GM04503 (cell line): Measurements from ENCODE around the gene ZNF778.
"Not testable (repeated sequence)": the region's sequence is repeated elsewhere in the genome, so short reads cannot be mapped to it uniquely, and the experiment has no call there.

Experiments used
- DNase-seq: peaks from one replicate; pipeline ENCODE4 v3.0.0-alpha.2; 2012; ENCODE audit warnings: low read depth

Gene ZNF778

DNA sequence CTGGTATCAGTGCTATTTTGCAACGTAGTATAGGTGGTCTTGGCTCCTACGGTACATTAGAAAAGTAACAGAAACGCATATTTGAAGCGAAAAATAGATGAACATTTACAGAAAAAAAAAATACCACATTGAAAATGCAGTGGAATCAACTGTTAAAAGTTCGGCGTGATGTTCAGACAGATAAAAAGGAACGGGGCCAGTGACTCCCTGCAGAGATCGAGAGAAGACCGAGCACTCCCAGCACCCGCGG is 440 bp upstream of the ZNF778 start:
- DNase-seq, result no peak

DNA sequence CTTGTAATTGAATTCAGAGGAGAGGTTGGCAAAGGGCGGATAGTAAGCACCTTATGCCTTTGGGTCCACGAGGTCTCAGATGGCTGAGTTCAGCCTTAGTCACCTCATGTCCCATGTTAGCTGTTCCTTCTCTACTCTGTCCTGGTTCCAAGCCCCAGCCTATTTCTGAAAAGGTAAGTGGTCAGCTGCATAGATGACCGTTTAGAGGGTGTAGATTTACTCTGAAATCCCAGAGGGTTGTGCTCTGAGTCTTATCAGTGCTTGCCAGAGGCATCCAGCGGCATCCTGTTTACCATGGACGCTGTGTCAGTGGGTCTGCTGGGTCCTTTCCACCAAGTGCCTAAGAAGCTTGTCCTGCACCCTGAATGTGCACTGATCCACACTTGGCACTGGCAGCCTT is 1.9 kb downstream of the ZNF778 start:
- DNase-seq, result no peak

DNA sequence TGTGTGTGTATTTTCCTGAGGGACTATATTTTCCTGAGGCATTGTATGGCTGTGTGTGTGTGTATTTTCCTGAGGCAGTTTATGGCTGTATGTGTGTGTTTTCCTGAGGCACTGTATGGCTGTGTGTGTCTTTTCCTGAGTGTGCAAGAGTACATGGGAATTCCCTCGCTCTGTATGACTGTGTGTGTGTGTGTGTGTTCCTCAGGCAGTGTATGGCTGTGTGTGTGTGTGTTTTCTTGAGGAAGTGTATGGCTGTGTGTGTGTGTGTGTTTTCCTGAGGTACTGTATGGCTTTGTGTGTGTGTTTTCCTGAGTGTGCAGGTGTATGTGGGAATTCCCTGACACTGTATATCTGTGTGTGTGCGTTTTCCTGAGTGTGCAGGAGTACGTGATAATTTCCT is 4.1 kb downstream of the ZNF778 start:
- DNase-seq, result no peak

DNA sequence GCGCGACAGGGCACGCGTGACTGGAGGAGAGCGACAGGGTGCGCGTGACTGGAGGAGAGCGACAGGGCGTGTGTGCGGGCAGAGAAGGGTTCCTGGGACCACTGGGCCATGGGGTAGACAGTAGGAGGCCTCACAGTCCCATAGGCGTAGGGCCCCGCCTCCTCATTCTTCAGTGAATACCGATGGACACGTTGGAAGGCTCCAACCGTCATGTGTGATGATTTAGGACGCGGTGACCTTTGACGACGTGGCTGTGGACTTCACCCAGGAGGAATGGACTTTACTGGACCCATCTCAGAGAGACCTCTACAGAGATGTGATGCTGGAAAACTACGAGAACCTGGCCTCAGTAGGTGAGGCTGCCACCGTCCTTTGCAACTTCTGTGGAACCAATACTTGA is 5.4 kb downstream of the ZNF778 start:
- DNase-seq, result no peak

DNA sequence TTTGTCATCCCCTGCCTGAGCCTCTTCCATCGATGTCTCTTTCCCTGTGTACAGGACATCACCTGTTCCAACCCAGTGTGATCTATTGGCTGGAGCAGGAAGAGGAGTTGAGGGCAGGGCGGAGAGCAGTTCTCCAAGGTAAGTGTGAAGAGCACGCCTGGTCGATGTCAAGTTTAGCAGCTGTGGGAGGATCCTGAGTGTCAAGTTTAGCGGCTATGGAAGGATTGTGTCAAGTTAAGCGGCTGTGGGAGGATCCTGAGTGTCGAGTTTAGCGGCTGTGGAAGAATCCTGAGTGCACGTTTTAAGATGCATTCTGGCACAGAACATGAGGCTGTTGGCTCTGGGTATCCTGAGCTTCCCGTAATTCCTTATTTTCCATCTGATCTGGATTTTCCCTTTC is 7.2 kb downstream of the ZNF778 start:
- no peak for DNase-seq

DNA sequence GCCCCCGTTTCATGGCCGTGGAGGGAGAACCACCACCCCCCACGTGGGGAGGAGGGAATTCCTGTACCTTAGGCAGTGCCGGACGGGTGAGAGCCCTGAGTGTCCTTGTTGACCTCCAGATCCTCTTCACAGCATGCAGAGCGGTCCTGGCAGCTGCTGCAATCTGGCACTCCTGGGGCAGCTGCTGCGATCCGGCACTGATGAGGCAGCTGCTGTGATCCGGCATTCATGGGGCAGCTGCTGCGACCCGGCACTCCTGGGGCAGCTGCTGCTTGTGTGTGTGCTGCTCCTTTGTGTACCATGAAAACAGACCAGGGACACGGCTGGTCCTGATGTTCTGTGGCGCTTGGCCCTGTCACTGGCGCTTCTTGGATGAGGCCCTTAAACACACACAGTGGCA is 12.8 kb downstream of the ZNF778 start:
- DNase-seq, result no peak

DNA sequence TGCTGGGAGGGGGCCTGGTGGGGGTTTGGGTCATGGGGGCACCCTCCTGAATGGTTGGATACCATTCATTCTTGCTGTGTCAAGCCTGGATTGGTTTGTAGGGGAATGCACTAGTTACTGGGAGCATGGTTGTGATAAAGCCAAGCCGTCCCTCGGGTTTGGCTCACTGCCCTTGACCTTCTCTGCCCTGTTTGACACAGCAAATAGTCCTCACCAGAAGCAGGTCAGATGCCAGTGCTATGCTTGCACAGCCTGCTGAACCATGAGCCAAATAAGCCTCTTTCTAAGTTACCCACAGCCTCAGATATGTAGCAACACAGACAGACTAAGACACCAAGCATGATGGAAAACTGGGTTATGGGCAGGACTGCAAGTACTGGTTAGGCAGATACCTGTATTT is 14.6 kb downstream of the ZNF778 start:
- DNase-seq, result no peak

DNA sequence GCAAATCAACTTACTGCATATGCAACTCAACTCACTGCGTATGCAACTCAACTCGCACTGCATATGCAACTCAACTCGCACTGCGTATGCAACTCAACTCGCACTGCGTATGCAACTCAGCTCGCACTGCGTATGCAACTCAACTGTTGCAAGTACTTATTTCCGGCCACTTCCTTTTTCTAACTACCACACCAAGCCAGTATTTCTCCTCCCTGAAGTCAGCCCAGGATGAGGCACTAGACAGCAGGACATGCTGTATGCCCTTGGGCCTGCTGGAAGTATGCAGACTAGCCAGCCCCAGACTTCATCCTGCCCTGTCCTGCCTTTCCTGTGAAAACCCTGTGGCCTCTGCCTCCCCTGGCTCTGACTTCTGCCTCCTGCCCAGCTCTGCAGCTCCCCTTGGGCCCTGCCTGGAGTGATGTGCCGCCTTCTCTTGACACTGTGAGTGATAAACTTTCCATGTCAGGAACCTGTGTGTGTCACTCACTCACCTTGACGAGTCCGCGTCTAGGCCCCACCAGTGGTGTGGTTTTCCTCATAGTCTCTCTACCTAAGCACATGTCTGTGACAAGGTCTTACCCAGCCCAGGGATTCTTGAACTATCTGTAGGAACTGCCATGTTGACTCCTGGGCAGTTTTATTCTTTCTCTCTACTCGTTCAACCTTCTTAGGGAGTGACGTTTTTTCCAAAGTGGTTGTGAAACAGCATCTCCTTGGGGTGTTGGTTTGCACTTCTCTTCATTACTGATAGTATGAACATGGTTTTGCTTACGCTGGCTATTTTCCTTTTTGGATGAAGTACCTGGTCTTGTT is 16.4 kb downstream of the ZNF778 start:
- no peak for DNase-seq

DNA sequence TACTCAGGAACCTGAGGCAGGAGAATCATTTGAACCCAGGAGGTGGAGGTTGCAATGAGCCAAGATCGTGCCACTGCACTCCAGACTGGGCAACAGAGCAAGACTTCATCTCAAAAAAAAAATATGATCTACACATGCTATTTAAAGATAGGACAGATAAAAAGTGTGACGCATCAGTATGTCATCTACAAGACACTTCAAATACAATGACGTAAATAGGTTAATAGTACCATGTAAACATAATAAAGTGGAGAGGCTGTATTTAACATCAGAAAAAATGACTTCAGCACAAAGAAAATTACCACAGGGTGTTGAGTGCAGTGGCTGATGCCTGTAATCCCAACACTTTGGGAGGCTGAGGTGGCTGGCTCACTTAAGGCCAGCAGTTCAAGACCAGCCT is 20.2 kb downstream of the ZNF778 start:
- DNase-seq, result no peak

DNA sequence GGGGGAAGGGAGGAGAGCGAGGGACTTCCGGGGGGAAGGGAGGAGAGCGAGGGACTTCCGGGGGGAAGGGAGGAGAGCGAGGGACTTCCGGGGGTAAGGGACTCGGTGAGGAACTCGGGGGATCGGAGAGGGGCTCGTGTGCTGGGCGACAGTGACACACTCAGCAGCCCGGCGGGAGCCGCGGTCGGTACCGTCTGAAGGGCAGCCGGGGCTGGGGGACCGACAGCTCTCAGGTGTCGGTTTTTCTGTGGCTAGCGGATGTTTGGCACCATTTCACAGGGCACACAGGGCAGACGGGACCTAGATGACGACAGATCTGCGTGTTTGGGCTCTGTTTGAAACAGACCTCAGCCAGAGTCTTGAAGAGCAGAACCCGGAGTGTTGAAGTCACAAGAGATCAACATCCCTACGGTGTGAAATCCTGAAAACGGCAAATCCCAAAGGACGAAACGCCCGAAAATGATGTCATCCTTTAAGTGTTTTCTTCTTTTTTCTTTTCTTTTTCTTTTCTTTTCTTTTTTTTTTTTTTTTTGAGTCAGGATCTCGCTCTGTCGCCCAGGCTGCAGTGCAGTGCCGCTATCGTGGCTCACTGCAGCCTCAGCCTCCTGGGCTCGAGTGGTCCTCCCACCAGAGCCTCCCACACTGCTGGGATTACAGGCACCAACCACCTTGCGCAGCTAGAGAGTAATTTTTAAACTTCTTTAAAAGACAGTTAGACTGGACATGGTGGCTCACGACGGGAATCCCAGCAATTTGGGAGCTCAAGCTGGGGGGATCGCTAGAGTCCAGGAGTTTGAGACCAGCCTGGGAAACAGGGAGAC is 23.9 kb downstream of the ZNF778 start:
- peak; percentile 51 for DNase-seq

DNA sequence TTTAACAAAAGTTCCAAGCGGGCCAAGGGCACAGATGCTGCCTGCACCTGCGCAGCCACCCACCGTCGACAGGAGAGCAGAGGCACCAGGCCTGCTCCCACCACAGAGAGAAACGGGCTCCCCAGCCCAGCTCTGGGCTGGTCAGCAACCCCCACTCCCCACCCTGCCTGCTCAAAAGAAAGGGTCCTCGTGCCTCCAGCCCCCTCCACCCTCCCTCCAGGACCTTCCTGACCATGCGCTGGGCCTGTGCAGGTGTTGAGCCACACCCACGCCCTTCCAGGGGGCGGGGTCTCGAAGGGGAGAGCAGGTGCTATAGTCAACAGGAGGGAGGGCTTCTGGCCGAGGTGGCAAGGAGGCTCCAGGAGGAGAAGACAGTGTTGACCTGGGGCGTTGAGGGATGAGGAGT is 25.3 kb downstream of the ZNF778 start:
- no peak for DNase-seq

DNA sequence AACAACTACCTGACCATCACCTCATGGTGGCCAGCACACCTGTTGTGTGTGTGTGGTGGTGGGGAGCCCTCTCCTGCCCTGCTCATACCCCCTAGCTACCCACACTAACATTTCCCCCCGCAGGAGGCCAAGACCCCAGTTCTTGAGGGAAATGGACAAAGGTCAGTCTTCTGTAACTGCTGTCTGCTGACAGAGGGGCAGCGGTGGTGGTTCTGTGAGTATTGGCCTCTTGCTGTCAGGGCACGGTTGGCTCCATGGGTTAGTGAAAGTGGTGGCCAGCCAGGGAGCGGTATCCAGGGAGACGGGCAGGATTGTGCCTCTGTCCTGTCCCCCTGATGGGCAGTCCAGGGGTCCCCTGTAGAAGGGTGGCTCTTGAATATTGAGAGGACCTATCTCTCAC is 26.2 kb downstream of the ZNF778 start:
- DNase-seq, result no peak

DNA sequence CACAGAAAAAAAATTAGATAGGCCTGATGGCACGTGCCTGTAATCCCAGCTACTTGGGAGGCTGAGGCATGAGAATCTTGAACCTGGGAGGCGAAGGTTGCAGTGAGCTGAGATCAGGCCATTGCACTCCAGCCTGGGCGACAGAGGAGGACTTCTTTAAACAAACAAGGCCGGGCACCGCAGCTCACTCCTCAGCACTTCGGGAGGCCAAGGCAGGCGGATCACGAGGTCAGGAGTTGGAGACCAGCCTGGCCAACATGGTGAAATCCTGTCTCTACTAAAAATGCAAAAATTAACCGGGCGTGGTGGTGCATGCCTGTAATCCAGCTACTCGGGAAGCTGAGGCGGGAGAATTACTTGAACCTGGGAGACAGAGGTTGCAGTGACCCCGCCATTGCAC is 26.8 kb downstream of the ZNF778 start:
- not testable (repeated sequence) for DNase-seq

DNA sequence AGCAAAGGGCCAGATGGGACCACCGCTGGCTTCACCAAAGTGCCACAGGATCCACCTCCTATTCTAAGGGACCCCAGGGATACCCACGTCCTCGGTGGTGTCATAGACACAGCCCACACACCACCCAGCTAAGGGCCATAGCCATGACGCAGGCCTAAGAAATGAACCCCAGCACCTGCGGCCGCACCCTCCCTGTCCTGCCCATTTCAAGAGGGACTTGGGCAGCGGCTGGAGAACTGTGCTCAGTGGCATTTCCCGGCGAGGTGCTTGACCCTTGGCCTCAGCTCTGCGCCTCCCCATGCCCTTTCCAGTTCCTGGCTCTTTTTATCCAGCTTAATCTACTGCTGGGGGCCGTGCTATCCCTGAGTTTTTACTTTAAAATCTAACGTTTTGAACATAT is 27.3 kb downstream of the ZNF778 start:
- DNase-seq, result no peak

DNA sequence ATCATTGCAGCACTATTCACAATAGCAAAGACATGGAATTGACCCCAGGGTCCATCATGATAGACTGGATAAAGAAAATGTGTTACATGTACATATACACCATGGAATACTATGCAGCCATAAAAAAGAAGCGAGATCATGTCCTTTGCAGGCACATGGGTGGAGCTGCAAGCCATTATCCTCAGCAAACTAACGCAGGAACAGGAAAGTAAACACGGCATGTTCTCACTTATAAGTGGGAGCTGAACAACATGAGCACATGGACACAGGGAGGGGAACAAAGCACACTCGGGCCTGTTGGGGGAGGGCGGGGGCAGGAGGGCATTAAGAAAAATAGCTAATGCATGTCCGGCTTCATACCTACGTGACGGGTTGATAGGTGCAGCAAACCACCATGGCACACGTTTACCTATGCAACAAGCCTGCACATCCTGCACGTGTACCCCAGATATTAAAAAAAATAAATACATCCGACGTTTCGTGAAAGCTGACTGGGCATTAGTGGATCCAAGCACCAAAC is 28.9 kb downstream of the ZNF778 start:
- DNase-seq, result no peak

DNA sequence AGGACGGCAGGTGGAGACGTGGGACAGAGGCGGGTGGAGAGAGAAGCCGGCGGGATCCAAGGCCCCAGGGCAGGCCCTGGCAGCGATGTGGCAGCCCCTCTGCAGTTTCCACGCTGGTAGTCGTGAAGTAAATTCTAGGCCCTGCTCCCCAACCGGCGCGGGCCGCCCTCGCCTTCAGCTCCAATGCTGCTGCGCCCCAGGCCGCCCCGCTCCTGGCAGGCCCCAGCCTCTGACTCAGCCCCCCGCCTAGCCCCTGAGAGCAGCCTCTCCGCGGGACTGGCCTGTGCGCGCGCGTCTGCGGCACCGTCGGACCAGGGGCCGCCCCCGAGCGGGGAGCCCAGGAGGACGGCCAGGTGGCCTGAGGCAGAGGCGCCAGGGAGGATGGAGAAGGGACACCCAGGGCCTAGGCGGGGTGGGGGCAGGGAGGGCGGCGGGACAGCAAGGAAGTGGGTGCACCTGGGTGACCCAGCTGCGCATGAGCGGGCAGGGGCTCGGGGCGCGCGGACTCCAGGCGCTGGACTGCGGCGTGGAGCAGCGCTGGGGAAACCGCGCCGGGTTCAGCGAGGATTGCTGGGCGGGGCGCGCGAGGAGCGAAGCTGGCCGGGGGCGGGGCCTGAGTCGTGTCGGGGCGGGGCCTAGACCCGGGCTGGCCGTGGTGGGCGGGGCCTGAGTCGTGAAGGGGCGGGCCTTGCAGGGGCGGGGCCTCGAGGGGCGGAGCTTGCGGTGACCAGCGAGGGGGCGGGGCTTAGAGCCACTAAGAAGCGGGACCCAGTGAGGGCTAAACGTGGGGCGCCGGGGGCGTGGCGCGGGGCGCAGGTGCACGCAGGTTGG is 29.6 kb downstream of the ZNF778 start:
- DNase-seq, result no peak

DNA sequence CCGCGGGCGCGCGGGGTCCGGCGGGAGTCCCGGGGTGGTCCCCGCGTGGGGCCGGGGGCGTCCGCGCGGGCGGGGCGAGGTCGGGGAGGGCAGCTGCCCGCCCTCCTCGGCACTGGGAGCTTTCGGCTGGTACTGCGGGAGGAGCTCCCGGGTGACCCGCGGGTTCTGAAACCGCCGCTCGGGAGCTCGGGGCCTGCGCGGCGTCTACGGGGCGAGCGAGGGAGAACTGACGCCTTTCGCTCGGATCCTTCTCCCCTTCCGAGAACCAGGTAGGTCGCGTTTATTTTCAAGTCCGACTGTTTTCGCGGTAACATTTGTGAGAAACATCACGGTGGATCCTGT is 30.2 kb downstream of the ZNF778 start:
- DNase-seq, result not testable (repeated sequence)

DNA sequence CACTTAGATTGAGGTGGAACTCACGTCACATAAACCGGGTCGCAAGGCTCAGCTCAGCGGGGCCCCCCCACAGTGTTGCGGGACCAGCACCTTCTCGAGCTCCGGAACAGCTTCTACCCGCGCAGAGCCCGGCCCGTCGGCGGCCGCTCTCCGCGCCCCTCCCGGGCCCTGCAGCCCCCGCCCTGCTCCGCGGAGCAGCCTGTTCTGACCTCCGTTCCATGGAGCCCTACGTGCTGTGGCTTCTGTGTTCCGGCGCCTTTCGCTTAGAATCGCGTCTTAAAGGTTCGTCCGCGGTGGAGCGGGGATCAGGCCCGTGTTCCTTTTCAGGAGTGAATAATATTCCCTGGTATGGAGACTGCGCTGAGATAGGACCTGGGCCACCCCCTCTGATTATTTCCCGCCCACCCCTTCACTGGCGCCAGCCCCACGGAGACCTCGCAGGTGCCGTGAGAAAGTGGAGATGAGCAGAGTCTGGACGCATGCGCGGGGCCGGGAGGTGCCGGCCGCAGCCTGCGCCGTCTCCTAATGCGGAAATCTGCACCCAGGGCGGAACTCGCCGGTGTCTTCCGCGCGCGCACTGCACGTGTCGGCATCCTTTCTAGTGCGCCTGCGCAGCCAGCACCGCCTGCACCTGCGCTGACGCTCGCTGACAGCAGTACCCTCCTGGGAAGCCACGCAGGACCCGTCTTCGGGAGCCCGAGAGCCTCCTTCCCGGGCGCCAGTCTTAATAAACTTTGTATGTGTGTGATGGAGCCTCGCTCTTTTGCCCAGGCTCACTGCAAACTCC is 30.9 kb downstream of the ZNF778 start:
- DNase-seq, result no peak

DNA sequence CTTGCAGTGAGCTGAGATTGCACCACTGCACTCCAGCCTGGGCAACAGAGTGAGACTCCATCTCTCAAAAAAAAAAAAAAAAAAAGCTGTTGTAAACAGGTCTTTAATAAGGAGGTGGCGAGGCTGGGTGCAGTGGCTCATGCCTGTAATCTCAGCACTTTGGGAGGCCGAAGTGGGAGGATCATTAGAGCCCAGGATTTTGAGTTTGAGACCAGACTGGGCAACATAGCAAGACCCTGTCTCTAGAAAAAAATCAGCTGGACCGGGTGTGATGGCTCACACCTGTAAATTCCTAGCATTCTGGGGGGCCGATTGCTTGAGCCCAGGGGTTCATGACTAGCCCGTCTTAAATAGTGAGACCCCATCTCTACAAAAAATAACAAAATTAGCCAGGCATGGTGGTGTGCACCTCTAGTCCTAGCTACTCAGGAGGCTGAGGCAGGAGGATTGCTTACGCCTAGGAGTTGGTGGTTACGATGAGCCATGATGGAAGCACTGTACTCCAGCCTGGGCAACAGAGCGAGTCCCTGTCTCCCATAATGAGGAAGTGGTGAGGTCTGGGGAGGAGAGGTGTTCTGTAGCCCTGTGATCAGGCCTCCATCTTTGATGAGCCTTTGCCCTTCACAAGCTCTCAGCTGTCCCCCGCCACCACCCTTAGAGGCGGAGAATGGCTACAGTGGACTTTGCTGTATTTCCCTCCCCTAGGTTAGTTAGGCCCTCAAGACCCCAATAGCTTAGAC is 36.2 kb downstream of the ZNF778 start:
- no peak for DNase-seq

DNA sequence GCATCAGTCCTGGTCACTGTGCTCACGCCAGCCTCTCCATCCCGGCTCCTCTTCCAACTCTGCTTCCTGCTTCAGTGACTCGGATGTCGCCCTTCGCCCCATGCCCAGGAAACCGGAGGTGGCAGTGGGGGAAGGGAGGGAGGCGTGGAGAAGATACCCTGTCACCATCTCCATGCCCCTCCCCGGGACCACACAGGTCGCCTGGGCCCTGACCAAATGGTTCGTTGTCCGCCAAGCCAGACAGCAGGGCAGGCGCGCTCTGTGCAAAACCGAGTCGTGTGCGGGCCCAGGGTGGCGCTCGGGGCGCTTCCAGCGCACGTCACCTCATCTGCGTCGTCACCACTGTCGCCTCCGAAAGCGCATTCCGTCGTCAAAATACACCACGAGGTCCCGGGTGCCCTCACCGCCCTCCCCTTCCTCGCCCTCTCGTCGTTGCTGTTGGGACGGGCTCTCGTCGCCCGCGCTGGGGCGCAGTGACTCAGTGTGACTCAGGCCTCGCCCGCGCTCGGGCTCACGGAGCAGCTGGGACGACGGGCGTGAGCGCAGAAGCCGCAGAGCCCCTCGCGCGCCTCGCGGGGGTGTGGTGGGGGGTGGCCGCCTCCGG is 39.2 kb downstream of the ZNF778 start:
- no peak for DNase-seq

DNA sequence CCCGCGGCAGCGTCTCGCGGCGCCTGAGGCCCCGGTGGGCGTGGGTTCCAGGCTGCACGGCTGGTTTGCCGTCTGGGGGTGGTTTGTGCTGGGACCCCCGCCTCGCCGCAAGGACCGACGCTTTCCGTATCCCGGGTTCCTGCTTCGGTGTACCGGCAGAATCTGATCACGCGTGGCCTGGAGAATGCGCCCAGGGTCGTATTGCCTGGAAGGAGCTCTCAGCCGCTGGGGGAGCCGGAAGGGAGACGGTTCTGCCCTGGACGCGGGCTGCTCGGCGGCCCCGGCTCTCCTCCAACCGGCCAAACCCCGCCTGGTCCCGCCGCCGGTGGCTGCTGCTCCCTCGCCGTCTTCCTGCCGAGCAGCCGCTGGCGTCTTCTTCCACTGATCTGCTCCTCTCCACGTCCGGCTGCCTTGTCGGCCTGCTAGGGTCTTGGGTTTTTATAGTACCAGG is 39.8 kb downstream of the ZNF778 start:
- DNase-seq, result no peak
